ENCODE results near the gene POLR3K. TPM values are rescaled to one million over a fixed set of nuclear protein-coding genes. Genes with fewer than 3 reads are reported as not detected.

Gene POLR3K
- total and polyA plus RNA-seq, 2 donors (not counting 3 experiments of a cell fraction or from before 2014, with no cell fraction given): 20.6 to 33.2 TPM

GRCh38 chr16:77807-78443 is 24.5 kb upstream of the POLR3K start, which contains the start of gene MPG:
TSS of gene MPG (plus strand) at chr16:78225. CDS start at chr16:78310, 85 bp downstream.
- TF ChIP-seq POLR2A (IDR thresholded peaks at IDR 0.05; ENCODE audit: low read depth, low read length) (peak; percentile 57), FOS (IDR thresholded peaks at IDR 0.05; ENCODE audit: borderline replicate concordance, insufficient read depth, low read length) (no peak), MAX (IDR thresholded peaks at IDR 0.05; ENCODE audit: insufficient read depth, insufficient read length) (peak; percentile 46), EZH2 (IDR thresholded peaks at IDR 0.05; ENCODE audit: borderline replicate concordance, low read depth, low read length, severe bottlenecking) (no peak), GATA2 (IDR thresholded peaks at IDR 0.05; ENCODE audit: insufficient read depth, insufficient read length, low read depth, low read length) (no peak), POLR2AphosphoS5 (IDR thresholded peaks at IDR 0.05; ENCODE audit: insufficient read depth, low read depth, low read length) (peak; percentile 39), JUN (IDR thresholded peaks at IDR 0.05; ENCODE audit: borderline replicate concordance, insufficient read depth, insufficient read length, low read depth) (no peak), MYC (IDR thresholded peaks at IDR 0.05; ENCODE audit: low read depth, low read length) (peak; percentile 63)
- TF ChIP-seq, protein P1, sequence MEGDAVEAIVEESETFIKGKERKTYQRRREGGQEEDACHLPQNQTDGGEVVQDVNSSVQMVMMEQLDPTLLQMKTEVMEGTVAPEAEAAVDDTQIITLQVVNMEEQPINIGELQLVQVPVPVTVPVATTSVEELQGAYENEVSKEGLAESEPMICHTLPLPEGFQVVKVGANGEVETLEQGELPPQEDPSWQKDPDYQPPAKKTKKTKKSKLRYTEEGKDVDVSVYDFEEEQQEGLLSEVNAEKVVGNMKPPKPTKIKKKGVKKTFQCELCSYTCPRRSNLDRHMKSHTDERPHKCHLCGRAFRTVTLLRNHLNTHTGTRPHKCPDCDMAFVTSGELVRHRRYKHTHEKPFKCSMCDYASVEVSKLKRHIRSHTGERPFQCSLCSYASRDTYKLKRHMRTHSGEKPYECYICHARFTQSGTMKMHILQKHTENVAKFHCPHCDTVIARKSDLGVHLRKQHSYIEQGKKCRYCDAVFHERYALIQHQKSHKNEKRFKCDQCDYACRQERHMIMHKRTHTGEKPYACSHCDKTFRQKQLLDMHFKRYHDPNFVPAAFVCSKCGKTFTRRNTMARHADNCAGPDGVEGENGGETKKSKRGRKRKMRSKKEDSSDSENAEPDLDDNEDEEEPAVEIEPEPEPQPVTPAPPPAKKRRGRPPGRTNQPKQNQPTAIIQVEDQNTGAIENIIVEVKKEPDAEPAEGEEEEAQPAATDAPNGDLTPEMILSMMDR (IDR thresholded peaks at IDR 0.05; ENCODE audit: extremely low read depth in 1 of 2, insufficient read depth in 1 of 2, low read depth in 1 of 2, low read length in 2 of 2): no peak
- Histone ChIP-seq H3K36me3 (ENCODE audit: control insufficient read depth in 2 of 2, extremely low read depth in 1 of 2, insufficient read depth in 2 of 2, low read length in 2 of 2) (peaks cover 4 to 7% of the 10 kb centered on the region in 2 experiments), H3K27me3 (ENCODE audit: control insufficient read depth in 2 of 2, insufficient read depth in 2 of 2, low read length in 2 of 2) (no peaks in the 10 kb centered on the region), H3K9me1 (replicated peaks; ENCODE audit: control insufficient read depth, extremely low read depth, insufficient read depth, low read length) (no peaks in the 10 kb centered on the region), H3K79me2 (ENCODE audit: control insufficient read depth, insufficient read depth, low read length) (peaks cover 4% of the 10 kb centered on the region), H4K20me1 (replicated peaks; ENCODE audit: control insufficient read depth, extremely low read depth, insufficient read depth, low read length) (no peaks in the 10 kb centered on the region), H3K27ac (ENCODE audit: insufficient read depth, low read depth, low read length) (peak within 1 kb of the TSS; percentile 92), H2AFZ (ENCODE audit: low read depth, low read length) (peak within 1 kb of the TSS; percentile 28), H3K4me2 (ENCODE audit: insufficient read depth, low read length) (peak within 1 kb of the TSS; percentile 86), H3K4me1 (ENCODE audit: control insufficient read depth, extremely low read depth, insufficient read depth, low read length) (peaks cover 32% of the 10 kb centered on the region), H3K9ac (replicated peaks; ENCODE audit: extremely low read depth, insufficient read depth, low read length) (peak within 1 kb of the TSS; percentile 94), H3K4me3 (replicated peaks in 1 of 3; ENCODE audit: insufficient read depth in 1 of 3, low read depth in 1 of 3, low read length in 3 of 3) (peak within 1 kb of the TSS; percentile 13 to 73 (median 47)), H3K9me3 (replicated peaks; ENCODE audit: control insufficient read depth, insufficient read depth, low read length) (no peaks in the 10 kb centered on the region)
- DNase-seq (ENCODE audit: low read depth, low spot score) (peak; percentile 69), FAIRE-seq (peak; percentile 69)
- dilution Hi-C loops (cut with MboI; ENCODE audit: extremely low pct_ligation_motif_present, low sequenced_read_pairs) (no loop called here), intact Hi-C loops (cut with micrococcal nuclease) (loop anchor here (2.0 kb wide), 1 partner anchor 25 kb away; the partner anchor contains the start of genes POLR3K and SNRNP25)
- no TSS peak for BruUV-seq (replicated peaks)
- ChIA-PET CTCF (interaction anchor here (1.0 to 18.5 kb wide), 3 partner anchors 12 to 29 kb away, joined by 6 to 790 read pairs (median 63); no protein-coding TSS in a partner anchor), POLR2A (no interaction called here)

Measured in endothelial cell of umbilical vein (primary cell).